K562 (cell line): Measurements from ENCODE around the gene JUND. TPM values are rescaled to one million over a fixed set of nuclear protein-coding genes. Genes with fewer than 3 reads are reported as not detected.

Experiments used
- BRD9 ChIP-seq: fragments of 450-650 bp; IDR thresholded peaks from 2 replicates; pipeline ENCODE4 v1.6.1; 2018; ENCODE audit warnings: low read depth; ENCODE audit not compliant: partially characterized antibody
- ELF4 ChIP-seq: fragments of 450-650 bp; formaldehyde crosslinking; IDR thresholded peaks from 2 replicates; pipeline ENCODE4 v1.4.0; 2022; ENCODE audit warnings: missing genetic modification characterization
- MYNN ChIP-seq, 2 experiments: sonication (generic); formaldehyde crosslinking in 1 of 2; IDR thresholded peaks; 2 replicates each; pipeline versions ENCODE4 v1.5.0 to v1.6.1; 2016 to 2020; ENCODE audit warnings: antibody characterized with exemption in 1 of 2, missing genetic modification reagents in 1 of 2
- NCOA2 ChIP-seq, 2 experiments: fragments of 450-650 bp; IDR thresholded peaks; 2 replicates each; pipeline ENCODE4 v1.6.1; 2018; ENCODE audit warnings: mild to moderate bottlenecking in 2 of 2, moderate library complexity in 1 of 2; ENCODE audit not compliant: partially characterized antibody in 2 of 2
- NONO ChIP-seq, 2 experiments: fragments of 200-400 bp in 1 of 2; fragments of 450-650 bp in 1 of 2; formaldehyde crosslinking in 1 of 2; IDR thresholded peaks; 2 replicates each; pipeline ENCODE4 v1.6.1; 2017; ENCODE audit warnings: low read depth in 2 of 2, mild to moderate bottlenecking in 2 of 2, moderate library complexity in 2 of 2, low read length in 1 of 2
- POLR2A ChIP-seq: fragments of 450-650 bp; conservative IDR thresholded peaks from 2 replicates; pipeline ENCODE4 v1.6.1; 2016
- RAD21 ChIP-seq, 2 experiments: fragments of 250-450 bp in 1 of 2; fragments of 450-650 bp in 1 of 2; sonication (Bioruptor Pico) in 1 of 2; formaldehyde crosslinking in 1 of 2; IDR thresholded peaks in 1 of 2; conservative IDR thresholded peaks in 1 of 2; 2 replicates each; pipeline versions ENCODE4 v1.4.0 to v1.8.0; 2020 to 2022; ENCODE audit warnings: mild to moderate bottlenecking in 2 of 2, moderate library complexity in 1 of 2
- RNF2 ChIP-seq: sonication (generic); IDR thresholded peaks from 2 replicates; pipeline ENCODE4 v1.6.1; 2016
- SMARCC2 ChIP-seq: fragments of 450-650 bp; IDR thresholded peaks from 2 replicates; pipeline ENCODE4 v1.6.1; 2017; ENCODE audit warnings: antibody characterized with exemption, moderate library complexity, mild to moderate bottlenecking, low read depth
- SP1 ChIP-seq: sonication (generic); formaldehyde crosslinking; IDR thresholded peaks from 2 replicates; pipeline ENCODE4 v1.8.1; 2022; ENCODE audit warnings: mild to moderate bottlenecking, missing genetic modification reagents
- TAL1 ChIP-seq: fragments of 450-650 bp; IDR thresholded peaks from 2 replicates; pipeline ENCODE4 v1.6.1; 2016; ENCODE audit warnings: mild to moderate bottlenecking
- TRIM28 ChIP-seq: fragments of 450-650 bp; IDR thresholded peaks from 2 replicates; pipeline ENCODE4 v1.6.1; 2017
- ZC3H4 ChIP-seq: sonication (generic); formaldehyde crosslinking; IDR thresholded peaks from 2 replicates; pipeline ENCODE4 v1.9.0; 2021; ENCODE audit warnings: missing genetic modification reagents, borderline replicate concordance
- polyA plus RNA-seq, 8 experiments: library from polyadenylated mRNA; depleted of rRNA in 4 of 8; stranded (reverse) in 5 of 8; unstranded in 3 of 8; fragments of >200 nt; fragmentation: Nextera tagmentation in 2 of 8; fragmentation: Illumina TruSeq in 1 of 8; extraction: Ambion mirVana in 2 of 8; extraction: Trizol in 1 of 8; gene quantifications; 2 replicates each; pipeline versions ENCODE4 v1.2.1 to v1.2.3, GENCODE V29; 2011 to 2014; ENCODE audit warnings: inconsistent platforms in 1 of 8, missing spikeins in 1 of 8
- total RNA-seq, 7 experiments: library from RNA; depleted of rRNA in 6 of 7; stranded (reverse); fragments of >200 nt in 6 of 7; fragmentation: Illumina TruSeq in 2 of 7; extraction: Trizol in 2 of 7; gene quantifications; 2 replicates each; pipeline versions ENCODE4 v1.2.1 to v1.2.3, GENCODE V29; 2011 to 2021; ENCODE audit warnings: low replicate concordance in 1 of 7
- TF ChIP-seq, protein P1 (sequence below): fragments of 250-450 bp; sonication (Bioruptor Pico); IDR thresholded peaks from 2 replicates; pipeline ENCODE4 v1.8.0; 2021; ENCODE audit warnings: moderate library complexity, mild to moderate bottlenecking, inconsistent platforms
- TF ChIP-seq, protein P2 (sequence below): fragments of 250-450 bp; sonication (Bioruptor Pico); IDR thresholded peaks from 2 replicates; pipeline ENCODE4 v1.4.0; 2020
- TF ChIP-seq, protein P3 (sequence below): fragments of 250-450 bp; sonication (Bioruptor Pico); IDR thresholded peaks from 2 replicates; pipeline ENCODE4 v1.6.1; 2021; ENCODE audit warnings: mild to moderate bottlenecking
- TF ChIP-seq, protein P4 (sequence below): fragments of 450-650 bp; IDR thresholded peaks from 2 replicates; pipeline ENCODE4 v1.6.1; 2014; ENCODE audit warnings: low read depth, mild to moderate bottlenecking, moderate library complexity, borderline replicate concordance
- TF ChIP-seq, protein P5 (sequence below), 2 experiments: fragments of 450-650 bp; conservative IDR thresholded peaks; 2 replicates each; pipeline ENCODE4 v1.6.1; 2017; ENCODE audit warnings: mild to moderate bottlenecking in 2 of 2, moderate library complexity in 2 of 2
- TF ChIP-seq, protein P6 (sequence below): fragments of 250-450 bp; sonication (Bioruptor Pico); IDR thresholded peaks from 2 replicates; pipeline ENCODE4 v1.5.1; 2021; ENCODE audit warnings: mild to moderate bottlenecking

JUND gene
- total and polyA plus RNA-seq, 9 of the 15 experiments (the other 6 are each of a cell fraction or from before 2014, with no cell fraction given): 6.4 to 286 (median 42.3) TPM

DNA sequence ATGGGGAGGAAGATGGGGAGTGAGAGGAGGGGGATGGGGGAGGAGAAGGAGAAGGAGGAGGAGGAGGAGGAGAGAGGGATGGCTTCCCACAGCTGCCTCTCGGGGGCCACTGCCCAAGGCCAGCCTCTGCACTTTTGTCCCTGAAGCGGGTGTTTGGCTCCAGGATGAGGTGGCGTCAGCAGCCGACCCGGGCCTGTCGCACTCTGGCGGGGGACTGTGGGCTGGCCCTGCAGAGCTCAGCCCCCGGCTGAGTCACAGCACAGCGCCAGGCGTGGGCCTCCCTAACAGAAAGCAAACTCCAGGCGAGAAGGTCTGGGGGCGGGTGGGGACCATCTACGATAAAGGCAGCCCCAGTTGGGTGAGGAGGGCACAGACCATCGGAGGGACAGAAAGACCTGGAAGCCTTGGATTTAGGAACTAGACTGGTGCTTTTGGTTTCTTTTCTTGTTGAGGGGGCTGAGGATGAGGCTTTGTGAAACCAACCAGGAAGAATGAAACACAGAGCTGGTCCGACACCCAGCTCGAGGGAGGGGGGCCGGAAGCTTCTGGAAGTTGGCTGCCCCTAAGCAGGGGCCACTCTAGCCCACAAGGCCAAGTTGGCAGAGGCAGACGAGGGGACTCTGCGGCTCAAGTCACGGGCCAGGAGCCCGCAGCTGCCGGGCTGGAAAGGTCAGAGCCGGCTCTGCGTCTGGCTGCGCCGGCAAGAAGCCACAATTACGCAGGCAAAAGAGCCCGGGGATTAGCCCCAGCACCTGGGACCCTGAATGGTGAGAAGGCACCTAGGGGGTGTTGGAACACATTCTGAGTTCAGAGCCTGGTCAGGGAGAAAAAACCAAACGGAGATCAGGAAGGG is 23.3 kb upstream of the JUND start (continued):
- TF ChIP-seq, protein P1, sequence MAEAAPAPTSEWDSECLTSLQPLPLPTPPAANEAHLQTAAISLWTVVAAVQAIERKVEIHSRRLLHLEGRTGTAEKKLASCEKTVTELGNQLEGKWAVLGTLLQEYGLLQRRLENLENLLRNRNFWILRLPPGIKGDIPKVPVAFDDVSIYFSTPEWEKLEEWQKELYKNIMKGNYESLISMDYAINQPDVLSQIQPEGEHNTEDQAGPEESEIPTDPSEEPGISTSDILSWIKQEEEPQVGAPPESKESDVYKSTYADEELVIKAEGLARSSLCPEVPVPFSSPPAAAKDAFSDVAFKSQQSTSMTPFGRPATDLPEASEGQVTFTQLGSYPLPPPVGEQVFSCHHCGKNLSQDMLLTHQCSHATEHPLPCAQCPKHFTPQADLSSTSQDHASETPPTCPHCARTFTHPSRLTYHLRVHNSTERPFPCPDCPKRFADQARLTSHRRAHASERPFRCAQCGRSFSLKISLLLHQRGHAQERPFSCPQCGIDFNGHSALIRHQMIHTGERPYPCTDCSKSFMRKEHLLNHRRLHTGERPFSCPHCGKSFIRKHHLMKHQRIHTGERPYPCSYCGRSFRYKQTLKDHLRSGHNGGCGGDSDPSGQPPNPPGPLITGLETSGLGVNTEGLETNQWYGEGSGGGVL: no peak
- TF ChIP-seq TAL1 (no peak), ZC3H4 (CRISPR knock-in tag) (no peak), RNF2 (peak; percentile 77; the same call in 1 of the 2 replicates), SMARCC2 (no peak), NONO (IDR thresholded peaks at IDR 0.05; ENCODE audit: low read depth in 2 of 2, low read length in 1 of 2) (no peak), MYNN (IDR thresholded peaks at IDR 0.05) (peak; percentile 73), MYNN (CRISPR knock-in tag; IDR thresholded peaks at IDR 0.05) (no peak), SP1 (no peak), NCOA2 (IDR thresholded peaks at IDR 0.05; ENCODE audit: partially characterized antibody in 2 of 2) (no peak), TRIM28 (peak; percentile 58; the same call in 1 of the 2 replicates), RAD21 (CRISPR knock-in tag; conservative IDR thresholded peaks at IDR 0.05 in 1 of 2, IDR thresholded peaks at IDR 0.05 in 1 of 2) (peak in 1 of 2 experiments; percentile 44; a peak in 3 of 4 replicates), POLR2A (peak; percentile 83; the same call in 1 of the 2 replicates), ELF4 (no peak; the same call in 1 of the 2 replicates), BRD9 (peak; percentile 62)
- TF ChIP-seq, protein P2, sequence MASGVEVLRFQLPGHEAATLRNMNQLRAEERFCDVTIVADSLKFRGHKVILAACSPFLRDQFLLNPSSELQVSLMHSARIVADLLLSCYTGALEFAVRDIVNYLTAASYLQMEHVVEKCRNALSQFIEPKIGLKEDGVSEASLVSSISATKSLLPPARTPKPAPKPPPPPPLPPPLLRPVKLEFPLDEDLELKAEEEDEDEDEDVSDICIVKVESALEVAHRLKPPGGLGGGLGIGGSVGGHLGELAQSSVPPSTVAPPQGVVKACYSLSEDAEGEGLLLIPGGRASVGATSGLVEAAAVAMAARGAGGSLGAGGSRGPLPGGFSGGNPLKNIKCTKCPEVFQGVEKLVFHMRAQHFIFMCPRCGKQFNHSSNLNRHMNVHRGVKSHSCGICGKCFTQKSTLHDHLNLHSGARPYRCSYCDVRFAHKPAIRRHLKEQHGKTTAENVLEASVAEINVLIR (CRISPR knock-in tag): peak; percentile 67
- TF ChIP-seq, protein P3, sequence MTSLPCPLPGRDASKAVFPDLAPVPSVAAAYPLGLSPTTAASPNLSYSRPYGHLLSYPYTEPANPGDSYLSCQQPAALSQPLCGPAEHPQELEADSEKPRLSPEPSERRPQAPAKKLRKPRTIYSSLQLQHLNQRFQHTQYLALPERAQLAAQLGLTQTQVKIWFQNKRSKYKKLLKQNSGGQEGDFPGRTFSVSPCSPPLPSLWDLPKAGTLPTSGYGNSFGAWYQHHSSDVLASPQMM (CRISPR knock-in tag): no peak
- TF ChIP-seq, protein P4, sequence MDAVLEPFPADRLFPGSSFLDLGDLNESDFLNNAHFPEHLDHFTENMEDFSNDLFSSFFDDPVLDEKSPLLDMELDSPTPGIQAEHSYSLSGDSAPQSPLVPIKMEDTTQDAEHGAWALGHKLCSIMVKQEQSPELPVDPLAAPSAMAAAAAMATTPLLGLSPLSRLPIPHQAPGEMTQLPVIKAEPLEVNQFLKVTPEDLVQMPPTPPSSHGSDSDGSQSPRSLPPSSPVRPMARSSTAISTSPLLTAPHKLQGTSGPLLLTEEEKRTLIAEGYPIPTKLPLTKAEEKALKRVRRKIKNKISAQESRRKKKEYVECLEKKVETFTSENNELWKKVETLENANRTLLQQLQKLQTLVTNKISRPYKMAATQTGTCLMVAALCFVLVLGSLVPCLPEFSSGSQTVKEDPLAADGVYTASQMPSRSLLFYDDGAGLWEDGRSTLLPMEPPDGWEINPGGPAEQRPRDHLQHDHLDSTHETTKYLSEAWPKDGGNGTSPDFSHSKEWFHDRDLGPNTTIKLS: peak; percentile 48; the same call in 1 of the 2 replicates
- TF ChIP-seq, protein P5, sequence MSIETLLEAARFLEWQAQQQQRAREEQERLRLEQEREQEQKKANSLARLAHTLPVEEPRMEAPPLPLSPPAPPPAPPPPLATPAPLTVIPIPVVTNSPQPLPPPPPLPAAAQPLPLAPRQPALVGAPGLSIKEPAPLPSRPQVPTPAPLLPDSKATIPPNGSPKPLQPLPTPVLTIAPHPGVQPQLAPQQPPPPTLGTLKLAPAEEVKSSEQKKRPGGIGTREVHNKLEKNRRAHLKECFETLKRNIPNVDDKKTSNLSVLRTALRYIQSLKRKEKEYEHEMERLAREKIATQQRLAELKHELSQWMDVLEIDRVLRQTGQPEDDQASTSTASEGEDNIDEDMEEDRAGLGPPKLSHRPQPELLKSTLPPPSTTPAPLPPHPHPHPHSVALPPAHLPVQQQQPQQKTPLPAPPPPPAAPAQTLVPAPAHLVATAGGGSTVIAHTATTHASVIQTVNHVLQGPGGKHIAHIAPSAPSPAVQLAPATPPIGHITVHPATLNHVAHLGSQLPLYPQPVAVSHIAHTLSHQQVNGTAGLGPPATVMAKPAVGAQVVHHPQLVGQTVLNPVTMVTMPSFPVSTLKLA (conservative IDR thresholded peaks at IDR 0.05): peak in 1 of 2 experiments; percentile 68; a peak in 1 of 4 replicates
- TF ChIP-seq, protein P6, sequence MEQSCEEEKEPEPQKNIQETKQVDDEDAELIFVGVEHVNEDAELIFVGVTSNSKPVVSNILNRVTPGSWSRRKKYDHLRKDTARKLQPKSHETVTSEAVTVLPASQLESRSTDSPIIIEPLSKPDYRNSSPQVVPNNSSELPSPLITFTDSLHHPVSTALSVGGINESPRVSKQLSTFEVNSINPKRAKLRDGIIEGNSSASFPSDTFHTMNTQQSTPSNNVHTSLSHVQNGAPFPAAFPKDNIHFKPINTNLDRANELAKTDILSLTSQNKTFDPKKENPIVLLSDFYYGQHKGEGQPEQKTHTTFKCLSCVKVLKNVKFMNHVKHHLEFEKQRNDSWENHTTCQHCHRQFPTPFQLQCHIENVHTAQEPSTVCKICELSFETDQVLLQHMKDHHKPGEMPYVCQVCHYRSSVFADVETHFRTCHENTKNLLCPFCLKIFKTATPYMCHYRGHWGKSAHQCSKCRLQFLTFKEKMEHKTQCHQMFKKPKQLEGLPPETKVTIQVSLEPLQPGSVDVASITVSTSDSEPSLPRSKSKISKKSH: no peak
